Erythroblast (primary cell): Measurements from ENCODE around the gene ADAR.

ENCODE experiments used
- GATA1 ChIP-seq: IDR thresholded peaks from 2 replicates; pipeline ENCODE4 v1.6.1; 2011; ENCODE audit warnings: low read depth, mild to moderate bottlenecking, control low read depth, low read length, moderate library complexity
- POLR2A ChIP-seq: IDR thresholded peaks from 2 replicates; pipeline ENCODE4 v1.6.1; 2011; ENCODE audit warnings: mild to moderate bottlenecking, low read length

- TF ChIP-seq GATA1, result no peak
- no peak for TF ChIP-seq POLR2A
Observed at GRCh38 chr1:154536570-154536969, 71.4 kb downstream of the ADAR start.
